Neural crest cell (in vitro differentiated cells): ENCODE measurements around the gene DNAH11. TPM values are rescaled to one million over a fixed set of nuclear protein-coding genes. Genes with fewer than 3 reads are reported as not detected.

ENCODE experiments used
- DNase-seq: peaks from one replicate; pipeline ENCODE4 v3.0.0; 2021; ENCODE audit warnings: low read depth, mixed read lengths, low spot score
- H3K27ac Mint-ChIP-seq: one replicate; pipeline ENCODE4 v1.8.0; 2021; ENCODE audit warnings: mild to moderate bottlenecking, mixed read lengths; ENCODE audit not compliant: unreplicated experiment
- H3K27me3 Mint-ChIP-seq: 2 replicates; pipeline ENCODE4 v1.8.0; 2021; ENCODE audit warnings: low read depth, mild to moderate bottlenecking, mixed read lengths
- H3K36me3 Mint-ChIP-seq: 2 replicates; pipeline ENCODE4 v1.8.0; 2021; ENCODE audit warnings: low read depth, mild to moderate bottlenecking, mixed read lengths
- H3K4me1 Mint-ChIP-seq: 2 replicates; pipeline ENCODE4 v1.8.0; 2021; ENCODE audit warnings: mixed read lengths
- H3K4me3 Mint-ChIP-seq: one replicate; pipeline ENCODE4 v1.8.0; 2021; ENCODE audit warnings: mild to moderate bottlenecking, mixed read lengths
- H3K9me3 Mint-ChIP-seq: 2 replicates; pipeline ENCODE4 v1.8.0; 2021; ENCODE audit warnings: mixed read lengths
- CTCF ChIP-seq: fragments of 200-600 bp; sonication (generic); conservative IDR thresholded peaks from 2 replicates; pipeline ENCODE4 v1.5.0; 2021; ENCODE audit warnings: antibody characterized with exemption, mild to moderate bottlenecking
- total RNA-seq: library from RNA; stranded (reverse); gene quantifications from 2 replicates; pipeline ENCODE4 v1.2.1, GENCODE V29; 2021

The DNAH11 gene
- total RNA-seq, 1 donor from 2014 or later = 0.63 TPM

- H3K27ac Mint-ChIP-seq = peak overlapping the region; percentile 45
- H3K9me3 Mint-ChIP-seq = peaks cover 5% of the 10 kb centered on the region
- peaks cover 28% of the 10 kb centered on the region for H3K4me1 Mint-ChIP-seq
- TF ChIP-seq CTCF = no peak
- no peak overlapping the region for H3K4me3 Mint-ChIP-seq
- H3K36me3 Mint-ChIP-seq = no peaks in the 10 kb centered on the region
- DNase-seq = no peak
- H3K27me3 Mint-ChIP-seq = no peaks in the 10 kb centered on the region
These were observed 235.1 kb downstream of the DNAH11 start for GRCh38 chr7:21777921-21778320.

- Mint-ChIP-seq H3K9me3 (peaks cover 2% of the 10 kb centered on the region), H3K27me3 (no peaks in the 10 kb centered on the region), H3K4me1 (peaks cover 17% of the 10 kb centered on the region), H3K4me3 (no peak overlapping the region), H3K27ac (no peak overlapping the region), H3K36me3 (no peaks in the 10 kb centered on the region)
- DNase-seq = no peak
- no peak for TF ChIP-seq CTCF
These were observed 236.1 kb downstream of the DNAH11 start for GRCh38 chr7:21778953-21779352.

GRCh38 chr7:21782996-21783395, 240.2 kb downstream of the DNAH11 start:
- Mint-ChIP-seq H3K4me1 (peaks cover 13% of the 10 kb centered on the region), H3K9me3 (no peaks in the 10 kb centered on the region), H3K36me3 (no peaks in the 10 kb centered on the region), H3K27ac (no peak overlapping the region), H3K27me3 (no peaks in the 10 kb centered on the region), H3K4me3 (no peak overlapping the region)
- no peak for TF ChIP-seq CTCF
- DNase-seq = no peak

- no peak overlapping the region for H3K27ac Mint-ChIP-seq
- H3K27me3 Mint-ChIP-seq = no peaks in the 10 kb centered on the region
- H3K36me3 Mint-ChIP-seq = no peaks in the 10 kb centered on the region
- no peaks in the 10 kb centered on the region for H3K4me1 Mint-ChIP-seq
- DNase-seq = no peak
- no peaks in the 10 kb centered on the region for H3K9me3 Mint-ChIP-seq
- no peak for TF ChIP-seq CTCF
- no peak overlapping the region for H3K4me3 Mint-ChIP-seq
These were observed 242.2 kb downstream of the DNAH11 start for GRCh38 chr7:21784989-21785388.

- no peak for DNase-seq
- H3K4me3 Mint-ChIP-seq = no peak overlapping the region
- H3K36me3 Mint-ChIP-seq = no peaks in the 10 kb centered on the region
- H3K27me3 Mint-ChIP-seq = no peaks in the 10 kb centered on the region
- TF ChIP-seq CTCF = no peak
- no peak overlapping the region for H3K27ac Mint-ChIP-seq
- peaks cover 5% of the 10 kb centered on the region for H3K9me3 Mint-ChIP-seq
- no peaks in the 10 kb centered on the region for H3K4me1 Mint-ChIP-seq
These were observed 263.0 kb downstream of the DNAH11 start for GRCh38 chr7:21805791-21806190.

- DNase-seq = no peak
- H3K9me3 Mint-ChIP-seq = peaks cover 5% of the 10 kb centered on the region
- H3K36me3 Mint-ChIP-seq = no peaks in the 10 kb centered on the region
- no peak overlapping the region for H3K4me3 Mint-ChIP-seq
- H3K27ac Mint-ChIP-seq = no peak overlapping the region
- no peaks in the 10 kb centered on the region for H3K27me3 Mint-ChIP-seq
- TF ChIP-seq CTCF = no peak
- no peaks in the 10 kb centered on the region for H3K4me1 Mint-ChIP-seq
These were observed 263.5 kb downstream of the DNAH11 start for GRCh38 chr7:21806388-21806787.
